ENCODE measurements around the gene PPIF. TPM values are rescaled to one million over a fixed set of nuclear protein-coding genes. Genes with fewer than 3 reads are reported as not detected.

The PPIF gene
- total and polyA plus RNA-seq, 2 of the 4 experiments (the other 2 are of a cell fraction), result 29.2 to 130 TPM

DNA sequence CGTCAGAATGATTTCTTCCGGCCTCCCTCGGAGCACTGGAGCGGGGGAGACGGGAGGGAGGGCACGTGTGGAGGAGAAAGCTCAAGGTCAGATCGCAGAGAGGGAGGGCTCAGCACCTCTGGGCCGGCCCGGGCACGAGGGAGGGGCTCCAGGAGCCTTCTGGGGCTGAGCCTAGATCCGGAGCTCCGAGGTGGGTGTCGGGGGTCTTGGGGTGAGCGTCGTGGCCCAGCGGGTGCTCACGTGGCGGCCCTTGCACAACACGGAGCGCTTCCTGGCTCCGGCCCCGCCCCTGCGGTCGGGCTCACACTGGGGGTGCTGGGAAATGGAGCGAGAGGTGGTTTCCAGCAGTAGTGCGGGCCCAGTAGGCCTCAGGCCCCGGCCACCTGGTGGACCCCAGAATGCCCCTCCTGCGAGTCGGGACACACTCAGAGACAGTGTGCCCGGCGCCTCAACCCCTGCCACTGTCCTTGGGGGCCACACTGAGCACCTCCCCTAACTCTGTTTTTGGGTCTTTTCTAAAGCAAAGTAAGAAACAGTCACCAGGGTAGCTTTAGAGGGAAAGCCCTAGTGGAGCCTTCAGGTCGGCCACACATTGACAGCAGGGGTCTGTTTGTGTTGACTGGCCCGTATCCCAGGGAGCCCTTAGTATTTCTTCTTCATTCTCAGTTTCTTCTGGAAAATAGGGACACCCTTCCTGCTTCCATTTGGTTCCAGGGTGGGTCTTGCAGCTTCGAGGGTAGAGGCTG is 798 bp downstream of the PPIF start:
- Histone ChIP-seq H3K14ac (replicated peaks; ENCODE audit: low read depth, low read length) (peak overlapping the region; percentile 94), H3K9me3 (ENCODE audit: control insufficient read depth, insufficient read depth, low read length) (no peaks in the 10 kb centered on the region), H3K9ac (ENCODE audit: low read depth, low read length) (peak overlapping the region; percentile 90), H3K4me2 (ENCODE audit: low read depth, low read length) (peak overlapping the region; percentile 97), H2BK120ac (ENCODE audit: low read depth, low read length) (no peak overlapping the region), H2BK15ac (ENCODE audit: low read depth, low read length) (0 out of 3 replicates have a peak overlapping the region, but pooled peaks have one; percentile 0), H3K4me1 (ENCODE audit: control insufficient read depth, insufficient read depth, low read length) (peaks cover 15% of the 10 kb centered on the region), H4K91ac (ENCODE audit: insufficient read depth, low read depth, low read length) (peak overlapping the region; percentile 84), H3K18ac (ENCODE audit: low read depth, low read length) (peak overlapping the region; percentile 66; the same call in 1 of the 2 replicates), H2BK5ac (ENCODE audit: low read depth, low read length, poor library complexity, severe bottlenecking) (peak overlapping the region; percentile 59), H4K5ac (ENCODE audit: low read depth, low read length) (peak overlapping the region; percentile 75), H3K27me3 (ENCODE audit: control insufficient read depth, insufficient read depth, low read length) (no peaks in the 10 kb centered on the region), H3K27ac (ENCODE audit: insufficient read depth, low read length) (peak overlapping the region; percentile 70), H3K36me3 (ENCODE audit: control insufficient read depth, insufficient read depth, low read length) (peaks cover 37% of the 10 kb centered on the region), H2AFZ (replicated peaks; ENCODE audit: low read length, poor library complexity) (peak overlapping the region; percentile 86), H2AK9ac (replicated peaks; ENCODE audit: low read depth, low read length, poor library complexity) (peak overlapping the region; percentile 95), H2BK20ac (ENCODE audit: low read depth, low read length) (no peak overlapping the region), H3K56ac (ENCODE audit: extremely low read depth, insufficient read depth, low read length) (peak overlapping the region; percentile 44), H3K4ac (ENCODE audit: low read depth, low read length) (peak overlapping the region; percentile 79), H3K79me1 (ENCODE audit: low read depth in 1 of 2, low read length in 2 of 2) (peaks cover 25 to 42% of the 10 kb centered on the region in 2 experiments), H3K9me1 (ENCODE audit: insufficient read depth, low read length) (peaks cover 18% of the 10 kb centered on the region), H4K20me1 (ENCODE audit: insufficient read depth, low read length) (peaks cover 39% of the 10 kb centered on the region), H4K8ac (ENCODE audit: low read depth in 2 of 2, low read length in 2 of 2) (peak overlapping the region; percentile 86 to 87), H2AK5ac (ENCODE audit: low read depth, low read length) (peak overlapping the region; percentile 82), H3K23ac (ENCODE audit: low read depth, low read length) (peak overlapping the region; percentile 89), H3K4me3 (ENCODE audit: insufficient read depth, low read depth, low read length) (peak overlapping the region; percentile 90)
- DNase-seq (peak; percentile 69), ATAC-seq (ENCODE audit: low read depth) (peak; percentile 50)
- BruUV-seq (replicated peaks), result no TSS peak
- CTCF ChIA-PET, result no interaction called here
- POLR2A ChIA-PET (ENCODE audit: unreplicated experiment), result no interaction called here
- in situ Hi-C loops (cut with MboI; ENCODE audit: low sequenced_read_pairs), result no loop called here
- dilution Hi-C loops (cut with HindIII; ENCODE audit: low sequenced_read_pairs, unreplicated experiment), result no loop called here
- intact Hi-C loops (cut with micrococcal nuclease), result no loop called here
- TF ChIP-seq CEBPB (IDR thresholded peaks at IDR 0.05; ENCODE audit: low read depth, low read length) (peak; percentile 94), MAZ (IDR thresholded peaks at IDR 0.05; ENCODE audit: borderline replicate concordance, low read depth, low read length) (peak; percentile 89), MXI1 (IDR thresholded peaks at IDR 0.05; ENCODE audit: borderline replicate concordance, low read depth, low read length) (peak; percentile 88), BHLHE40 (IDR thresholded peaks at IDR 0.05; ENCODE audit: low read depth, low read length) (peak; percentile 55; the same call in 1 of the 2 replicates)
- TF ChIP-seq, protein P1, sequence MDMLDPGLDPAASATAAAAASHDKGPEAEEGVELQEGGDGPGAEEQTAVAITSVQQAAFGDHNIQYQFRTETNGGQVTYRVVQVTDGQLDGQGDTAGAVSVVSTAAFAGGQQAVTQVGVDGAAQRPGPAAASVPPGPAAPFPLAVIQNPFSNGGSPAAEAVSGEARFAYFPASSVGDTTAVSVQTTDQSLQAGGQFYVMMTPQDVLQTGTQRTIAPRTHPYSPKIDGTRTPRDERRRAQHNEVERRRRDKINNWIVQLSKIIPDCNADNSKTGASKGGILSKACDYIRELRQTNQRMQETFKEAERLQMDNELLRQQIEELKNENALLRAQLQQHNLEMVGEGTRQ (IDR thresholded peaks at IDR 0.05; ENCODE audit: low read depth, low read length), result peak; percentile 67
- TF ChIP-seq, protein P2, sequence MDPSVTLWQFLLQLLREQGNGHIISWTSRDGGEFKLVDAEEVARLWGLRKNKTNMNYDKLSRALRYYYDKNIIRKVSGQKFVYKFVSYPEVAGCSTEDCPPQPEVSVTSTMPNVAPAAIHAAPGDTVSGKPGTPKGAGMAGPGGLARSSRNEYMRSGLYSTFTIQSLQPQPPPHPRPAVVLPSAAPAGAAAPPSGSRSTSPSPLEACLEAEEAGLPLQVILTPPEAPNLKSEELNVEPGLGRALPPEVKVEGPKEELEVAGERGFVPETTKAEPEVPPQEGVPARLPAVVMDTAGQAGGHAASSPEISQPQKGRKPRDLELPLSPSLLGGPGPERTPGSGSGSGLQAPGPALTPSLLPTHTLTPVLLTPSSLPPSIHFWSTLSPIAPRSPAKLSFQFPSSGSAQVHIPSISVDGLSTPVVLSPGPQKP (IDR thresholded peaks at IDR 0.05; ENCODE audit: borderline replicate concordance, low read depth, low read length), result no peak
- 0% methylated on average over 8 of the region's 34 CpGs; no CpG with 5 or more reads in 1 of the 2 experiments for WGBS, 2 experiments (ENCODE audit: extremely low coverage in 2 of 2, insufficient read length in 1 of 2)
